GM19043 (cell line): Measurements from ENCODE around the gene RPS25.
"Not testable (repeated sequence)": the region's sequence is repeated elsewhere in the genome, so short reads cannot be mapped to it uniquely, and the experiment has no call there.

Experiments used
- ATAC-seq: cut with Tn5 transposase; IDR thresholded peaks from one replicate; pipeline ENCODE4 v1.9.1; 2021; ENCODE audit warnings: low read depth; ENCODE audit not compliant: unreplicated experiment

Gene RPS25

DNA sequence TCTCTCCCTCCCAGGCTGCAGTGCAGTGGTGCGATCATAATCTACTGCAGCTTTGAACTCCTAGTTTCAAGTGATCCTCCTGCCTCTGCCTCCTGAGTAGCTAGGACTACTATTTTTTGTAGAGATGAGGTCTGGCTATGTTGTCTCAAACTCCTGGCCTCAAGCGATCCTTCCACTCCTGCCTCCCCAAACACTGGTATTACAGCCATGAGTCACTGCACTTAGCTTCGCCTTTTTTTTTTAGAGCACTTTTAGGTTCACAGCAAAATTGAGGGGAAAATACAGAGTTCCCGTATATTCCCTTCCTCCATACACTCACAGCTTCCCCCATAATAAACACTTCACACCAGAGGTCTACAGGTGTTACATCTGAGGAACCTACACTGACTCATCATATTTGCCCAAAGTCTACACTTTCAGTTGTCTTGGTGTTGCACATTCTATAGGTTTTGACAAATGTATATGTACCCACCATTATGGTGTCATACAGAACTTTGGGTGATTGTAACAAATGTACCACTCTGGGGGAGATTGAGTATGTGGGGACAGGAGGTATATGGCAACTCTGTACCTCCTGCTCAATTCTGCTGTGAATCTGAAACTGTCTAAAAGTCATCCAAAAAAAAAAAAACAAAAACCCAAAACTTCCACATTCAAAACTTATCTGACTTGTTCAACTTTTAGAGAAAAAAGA is 23.8 kb upstream of the RPS25 start:
- ATAC-seq = no peak

DNA sequence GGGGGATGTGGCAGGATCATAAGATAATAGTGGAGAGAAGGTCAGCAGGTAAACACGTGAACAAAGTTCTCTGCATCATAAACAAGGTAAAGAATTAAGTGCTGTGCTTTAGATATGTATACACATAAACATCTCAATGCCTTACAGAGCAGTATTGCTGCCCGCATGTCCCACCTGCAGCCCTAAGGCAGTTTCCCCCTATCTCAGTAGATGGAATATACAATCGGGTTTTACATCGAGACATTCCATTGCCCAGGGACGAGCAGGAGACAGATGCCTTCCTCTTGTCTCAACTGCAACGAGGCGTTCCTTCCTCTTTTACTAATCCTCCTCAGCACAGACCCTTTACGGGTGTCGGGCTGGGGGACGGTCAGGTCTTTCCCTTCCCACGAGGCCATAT is 21.3 kb upstream of the RPS25 start:
- ATAC-seq = not testable (repeated sequence)

DNA sequence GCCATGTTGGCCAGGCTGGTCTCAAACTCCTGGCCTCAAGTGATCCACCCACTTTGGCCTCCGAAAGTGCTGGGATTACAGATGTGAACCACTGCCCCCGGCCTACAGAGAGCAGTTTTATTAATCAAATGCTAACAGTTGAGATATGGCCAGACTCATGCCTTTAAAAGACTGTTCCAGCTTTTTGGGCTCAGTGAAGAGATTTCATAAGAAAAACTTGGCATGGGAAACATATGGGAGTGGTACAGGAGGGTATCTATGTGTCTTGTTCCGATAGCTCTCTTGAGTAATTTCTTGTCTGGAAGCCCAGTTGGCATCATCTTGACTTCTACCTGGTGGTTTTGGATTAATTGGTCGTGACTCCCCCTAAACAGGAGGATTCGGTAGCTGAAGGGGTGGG is 20.7 kb upstream of the RPS25 start:
- no peak for ATAC-seq

DNA sequence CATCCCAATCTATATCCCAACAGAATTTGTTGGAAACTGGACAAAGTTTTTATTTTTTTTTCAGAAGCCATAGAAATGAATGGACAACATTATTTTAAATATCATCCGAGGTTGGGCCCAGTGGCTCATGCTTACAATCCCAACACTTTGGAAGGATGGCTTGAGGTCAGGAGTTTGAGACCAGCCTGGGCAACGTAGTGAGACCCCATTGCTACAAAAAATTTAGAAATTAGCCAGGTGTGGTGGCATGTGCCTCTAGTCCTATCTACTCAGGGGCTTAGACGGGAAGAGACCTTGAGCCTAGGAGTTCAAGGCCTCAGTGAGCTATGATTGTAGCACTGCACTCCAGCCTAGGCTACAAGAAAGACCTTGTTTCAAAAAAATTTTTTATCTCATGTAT is 16.7 kb upstream of the RPS25 start:
- ATAC-seq = no peak

DNA sequence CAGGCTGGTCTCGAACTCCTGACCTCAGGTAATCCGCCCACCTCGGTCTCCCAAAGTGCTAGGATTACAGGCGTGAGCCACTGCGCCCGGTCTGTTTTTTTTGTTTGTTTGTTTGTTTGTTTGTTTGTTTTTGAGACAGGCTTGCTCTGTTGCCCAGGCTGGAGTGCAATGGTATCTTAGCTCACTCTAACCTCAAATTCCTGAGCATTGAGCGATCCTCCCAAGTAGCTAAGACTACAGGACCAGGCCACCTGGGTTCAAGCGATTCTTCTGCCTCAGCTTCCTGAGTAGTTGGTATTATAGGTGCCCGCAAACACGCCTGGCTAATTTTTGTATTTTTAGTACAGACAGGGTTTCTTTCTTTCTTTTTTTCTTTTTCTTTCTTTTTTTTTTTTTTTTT is 15.3 kb upstream of the RPS25 start:
- ATAC-seq = not testable (repeated sequence)

DNA sequence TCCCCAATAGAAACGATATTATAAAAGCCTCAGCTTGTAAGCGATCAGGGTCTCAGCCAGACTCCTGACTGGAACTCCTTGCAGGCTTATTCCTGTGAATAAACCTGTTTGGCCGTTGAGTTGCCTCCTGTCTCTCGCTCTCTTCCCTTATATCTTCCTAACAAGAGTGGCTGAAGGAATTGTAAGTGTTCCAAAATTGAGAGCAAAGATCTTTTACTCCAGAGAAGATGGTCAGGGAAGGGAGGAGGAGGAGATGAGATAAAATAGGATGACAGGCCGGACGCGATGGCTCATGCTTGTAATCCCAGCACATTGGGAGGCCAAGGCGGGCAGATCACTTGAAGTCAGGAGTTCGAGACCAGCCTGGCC is 13.8 kb upstream of the RPS25 start:
- no peak for ATAC-seq

DNA sequence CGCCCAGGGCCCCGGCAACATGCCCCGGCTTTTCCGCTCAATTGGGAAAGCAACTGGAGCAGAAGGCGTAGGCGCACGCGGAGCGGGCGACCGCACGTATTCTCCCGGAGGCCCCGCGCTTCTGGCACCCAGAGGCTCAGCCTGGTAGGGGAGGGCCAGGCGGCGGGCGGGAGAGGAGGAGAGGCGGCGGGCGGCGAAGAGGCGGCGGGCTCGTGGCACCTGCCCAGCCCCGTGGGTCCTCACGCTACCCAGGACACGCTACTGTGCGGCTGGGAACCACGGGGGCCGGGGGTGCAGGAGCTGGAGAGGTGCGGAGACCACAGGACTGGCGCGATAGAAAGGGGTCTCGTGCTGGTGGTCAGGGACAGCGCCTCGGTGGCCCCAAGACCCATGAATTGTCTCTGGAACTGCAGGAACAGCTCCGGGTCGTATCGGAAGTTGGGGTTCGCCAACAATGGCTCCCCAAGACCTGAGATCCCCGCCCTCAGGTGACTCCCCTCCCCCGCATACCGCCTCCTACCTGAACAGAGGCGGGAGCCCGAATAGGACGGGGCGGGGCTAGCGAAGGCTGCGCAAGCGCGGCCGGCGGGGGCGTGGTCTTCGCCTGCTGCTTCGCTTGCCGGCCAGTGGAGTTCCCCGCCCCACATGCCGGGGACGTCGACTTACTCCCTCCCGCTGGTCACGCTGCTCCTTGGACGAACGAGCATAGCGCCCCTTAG is 12.3 kb upstream of the RPS25 start, which contains the start of gene SLC37A4:
SLC37A4 (minus strand) TSS at position 549 of the 719 bp plus-strand sequence.
- peak; percentile 87 for ATAC-seq

DNA sequence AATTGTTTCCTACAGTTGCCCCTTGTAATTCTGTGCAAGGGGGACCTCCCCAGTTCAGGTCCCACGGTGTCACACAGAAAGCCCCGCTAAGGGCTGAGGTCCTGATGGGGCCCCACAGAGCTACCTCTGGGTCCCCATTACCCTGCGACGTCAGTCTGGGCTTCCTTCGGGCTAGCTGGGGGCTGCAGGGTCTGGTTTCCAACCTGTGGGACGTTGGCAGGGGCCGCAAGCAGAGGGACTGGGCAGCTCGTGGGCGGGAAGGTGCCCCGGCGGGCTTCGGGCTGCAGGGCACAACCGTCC is 11.8 kb upstream of the RPS25 start:
- peak; percentile 10 for ATAC-seq

DNA sequence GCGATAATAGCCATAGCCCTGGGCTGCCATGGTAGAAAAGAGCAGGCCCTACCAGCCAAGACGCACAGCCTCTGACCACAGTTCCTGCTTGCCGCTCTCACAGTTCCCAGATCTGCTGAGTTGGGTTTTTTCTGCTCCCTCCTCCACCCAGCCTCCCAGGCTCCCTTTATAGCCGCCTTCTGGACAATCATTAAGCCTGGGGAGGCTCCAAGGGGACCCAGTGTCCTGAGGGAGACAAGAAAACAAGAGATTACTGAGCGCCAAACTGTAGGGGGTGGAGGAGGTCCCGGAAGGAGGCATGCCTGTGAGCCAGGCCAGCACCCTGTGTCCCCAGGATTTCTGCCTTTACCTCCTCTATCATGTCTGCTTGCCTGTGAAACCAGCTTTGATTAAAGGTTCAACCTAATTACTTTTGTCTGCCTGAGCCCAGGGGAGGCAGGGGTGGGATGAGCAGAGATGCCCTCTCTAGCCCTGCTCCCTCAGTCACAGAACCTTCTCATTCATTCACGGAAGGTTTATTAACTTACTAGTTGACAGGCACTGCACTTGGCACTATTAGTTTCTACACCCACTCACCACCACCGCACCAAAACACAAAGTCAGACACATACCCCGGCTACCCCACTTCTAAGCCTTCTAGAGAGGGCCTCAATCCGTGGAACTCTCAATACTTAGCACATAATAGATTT is 11.3 kb upstream of the RPS25 start:
- ATAC-seq = peak; percentile 5

DNA sequence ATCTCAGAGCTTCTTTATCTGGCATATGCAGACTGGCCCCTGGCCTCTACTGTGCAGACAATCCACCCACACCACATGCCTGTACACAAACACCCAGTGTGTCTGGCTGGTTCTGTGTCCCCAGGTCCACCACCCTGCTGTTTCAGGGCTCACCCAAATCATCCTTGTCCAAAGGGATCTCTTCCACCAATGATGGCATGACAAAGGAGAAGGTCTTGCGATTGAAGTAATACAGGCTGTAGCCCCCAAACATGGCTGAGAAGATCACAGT is 10.9 kb upstream of the RPS25 start:
- no peak for ATAC-seq

DNA sequence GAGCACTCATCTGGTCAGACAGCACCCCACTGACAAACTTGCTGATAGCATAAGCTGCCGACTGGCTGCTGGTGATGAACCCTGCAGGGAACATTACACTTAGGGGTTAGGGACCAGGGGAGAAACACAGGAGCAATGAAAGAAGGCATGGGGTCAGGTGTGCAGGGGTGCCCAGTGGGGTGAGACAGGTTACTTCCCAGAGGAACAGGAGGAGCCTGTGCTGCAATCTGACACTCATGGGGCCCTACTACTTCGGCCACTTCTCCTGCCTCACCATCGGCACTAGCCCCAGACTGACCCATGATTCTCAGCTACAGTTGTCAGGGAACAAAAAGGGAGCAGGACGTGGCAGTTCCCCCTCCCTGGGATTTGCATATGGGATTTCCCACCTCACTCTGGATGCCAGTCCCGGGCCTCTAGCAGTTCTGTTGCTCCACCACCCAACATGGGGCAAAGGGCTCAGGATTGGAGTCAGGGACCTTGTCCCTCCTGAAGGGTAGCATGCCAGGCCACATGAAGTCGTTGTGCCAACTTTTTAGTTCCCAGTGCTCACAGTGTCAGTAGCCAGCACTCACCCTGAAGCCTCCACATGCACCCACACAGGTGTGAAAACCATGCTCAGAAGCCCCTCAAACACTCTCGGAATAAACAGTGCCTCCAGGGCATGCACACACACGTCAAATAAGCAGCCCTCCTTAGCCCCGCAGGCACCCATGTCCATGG is 10.4 kb upstream of the RPS25 start:
- no peak for ATAC-seq

DNA sequence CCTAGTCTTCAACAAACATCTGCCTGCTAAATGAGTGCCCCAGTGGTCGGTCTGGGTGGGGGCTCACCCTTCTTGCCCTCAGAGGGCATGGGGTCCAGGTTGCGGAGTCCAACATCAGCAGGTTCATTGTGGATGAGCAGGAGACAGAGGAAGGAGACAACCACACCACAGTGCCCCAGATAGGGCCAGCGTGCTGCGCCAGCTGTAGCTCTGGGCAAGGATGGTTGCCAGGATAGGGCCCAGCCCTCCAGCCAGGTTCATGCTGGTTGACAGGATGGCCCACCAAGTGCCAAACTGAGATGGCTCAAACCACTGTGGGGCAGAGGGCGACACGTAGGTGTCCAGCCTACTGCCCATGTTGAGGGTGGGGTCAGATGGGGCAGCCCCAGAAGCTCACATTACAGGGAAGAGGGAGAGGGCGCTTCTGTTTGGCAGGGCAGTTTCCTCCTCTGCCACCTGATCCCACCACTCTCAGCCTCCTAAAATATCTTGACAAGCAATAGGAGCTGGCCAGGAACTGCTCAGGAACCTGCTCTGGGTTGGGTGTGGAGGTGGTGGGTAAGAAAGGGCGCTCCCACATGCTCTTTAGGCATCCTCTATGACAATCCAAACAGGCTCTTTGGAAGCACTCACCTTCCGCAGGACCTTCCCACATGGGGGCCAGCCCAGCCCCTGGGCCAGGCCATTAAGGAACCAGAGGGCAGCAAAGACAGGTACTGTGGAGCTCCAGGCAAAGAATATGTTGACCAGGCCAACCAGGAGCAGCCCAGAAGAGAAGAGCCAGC is 9.6 kb upstream of the RPS25 start:
- ATAC-seq = no peak

DNA sequence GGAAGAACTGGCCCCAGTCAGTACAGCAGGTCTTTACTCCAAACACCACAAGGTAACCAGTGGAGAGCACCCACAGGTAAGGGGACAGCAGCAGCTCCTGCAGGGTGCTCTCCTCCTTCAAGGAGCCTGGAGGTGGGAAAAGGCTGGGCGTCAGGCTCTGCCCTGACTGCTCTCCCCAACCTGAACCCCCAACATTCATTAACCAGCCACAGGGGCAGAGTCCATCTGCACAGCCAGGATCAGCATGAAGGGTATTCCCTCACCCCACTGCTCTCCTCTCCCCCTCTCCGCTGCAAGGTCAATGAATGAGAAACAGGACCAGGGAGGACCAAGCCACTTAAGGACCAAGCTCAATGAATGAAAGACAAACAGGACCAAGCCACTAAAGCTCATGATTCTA is 8.8 kb upstream of the RPS25 start:
- ATAC-seq = no peak

DNA sequence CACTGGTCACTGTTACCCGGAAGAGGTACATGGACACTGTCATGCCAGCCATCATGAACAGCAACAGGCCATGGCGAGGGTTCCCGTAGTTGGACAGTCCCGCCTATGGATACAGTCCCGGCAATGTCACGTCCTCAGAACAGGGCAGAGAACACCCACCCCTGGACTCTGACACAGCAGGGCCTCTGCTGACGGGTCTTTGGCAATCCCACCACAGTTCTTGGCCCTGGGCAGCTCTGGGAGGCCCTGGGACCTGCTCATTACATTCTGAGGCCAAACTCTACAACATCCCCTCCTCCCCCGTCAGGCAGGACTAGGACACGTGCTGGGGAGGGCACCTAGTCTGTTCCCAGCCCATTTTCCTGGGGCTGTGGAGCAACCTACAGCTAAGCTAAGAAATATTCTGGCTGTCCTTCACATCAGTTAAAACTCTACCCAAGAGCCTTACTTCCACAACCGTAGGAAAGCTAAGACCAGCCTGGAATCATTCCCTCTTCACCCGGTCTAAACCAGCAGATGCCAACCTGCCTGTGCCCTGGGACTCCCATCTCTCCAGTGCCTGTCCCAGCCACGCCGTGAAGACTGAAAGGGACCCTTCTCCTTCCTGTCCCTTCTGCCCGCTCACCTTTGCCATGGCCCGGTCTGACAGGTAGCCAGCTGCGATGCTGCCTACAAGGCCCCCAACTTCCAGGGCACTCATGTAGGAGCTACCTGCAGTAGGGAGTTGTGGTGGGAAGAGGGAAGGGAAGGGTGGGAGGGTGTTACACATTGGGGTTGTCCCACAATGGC is 8.0 kb upstream of the RPS25 start:
- no peak for ATAC-seq

DNA sequence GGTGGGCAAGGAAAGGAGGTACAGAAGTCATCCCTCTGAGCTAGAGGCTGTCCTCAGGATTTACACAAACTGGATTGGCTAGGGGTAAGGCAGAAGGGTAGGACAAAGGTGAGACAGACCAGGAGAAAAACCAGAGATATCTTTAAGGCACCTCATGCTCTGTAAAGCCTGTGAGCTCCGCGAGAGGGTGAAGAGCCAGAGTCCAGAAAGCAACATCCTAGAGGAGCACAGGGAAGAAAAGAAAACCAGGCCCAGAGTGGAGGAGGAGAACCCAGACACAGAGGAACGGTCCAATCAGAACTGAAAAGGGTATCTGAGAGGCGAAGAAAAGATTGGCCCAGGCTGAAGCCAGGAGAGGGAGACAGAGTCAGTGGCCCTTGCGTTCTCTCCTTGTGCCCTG is 7.4 kb upstream of the RPS25 start:
- ATAC-seq = no peak

DNA sequence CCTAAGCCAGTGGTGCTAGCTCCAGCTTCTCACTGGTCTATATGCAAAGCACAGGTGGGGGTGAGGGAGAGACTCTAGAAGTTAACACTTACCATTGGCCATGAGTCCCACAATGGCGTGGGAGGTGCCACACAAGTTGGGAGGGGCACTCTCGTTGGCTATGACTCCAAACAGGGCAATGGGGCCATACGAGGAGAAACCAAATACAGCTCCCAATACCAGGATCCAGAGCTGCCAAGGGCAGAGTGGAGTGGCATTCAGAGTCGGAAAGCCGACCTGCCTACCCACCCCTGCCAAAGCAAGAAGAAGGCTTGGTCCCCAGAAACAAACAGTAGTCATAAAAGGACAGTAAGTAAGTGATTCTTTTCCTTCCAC is 6.9 kb upstream of the RPS25 start:
- ATAC-seq = no peak

DNA sequence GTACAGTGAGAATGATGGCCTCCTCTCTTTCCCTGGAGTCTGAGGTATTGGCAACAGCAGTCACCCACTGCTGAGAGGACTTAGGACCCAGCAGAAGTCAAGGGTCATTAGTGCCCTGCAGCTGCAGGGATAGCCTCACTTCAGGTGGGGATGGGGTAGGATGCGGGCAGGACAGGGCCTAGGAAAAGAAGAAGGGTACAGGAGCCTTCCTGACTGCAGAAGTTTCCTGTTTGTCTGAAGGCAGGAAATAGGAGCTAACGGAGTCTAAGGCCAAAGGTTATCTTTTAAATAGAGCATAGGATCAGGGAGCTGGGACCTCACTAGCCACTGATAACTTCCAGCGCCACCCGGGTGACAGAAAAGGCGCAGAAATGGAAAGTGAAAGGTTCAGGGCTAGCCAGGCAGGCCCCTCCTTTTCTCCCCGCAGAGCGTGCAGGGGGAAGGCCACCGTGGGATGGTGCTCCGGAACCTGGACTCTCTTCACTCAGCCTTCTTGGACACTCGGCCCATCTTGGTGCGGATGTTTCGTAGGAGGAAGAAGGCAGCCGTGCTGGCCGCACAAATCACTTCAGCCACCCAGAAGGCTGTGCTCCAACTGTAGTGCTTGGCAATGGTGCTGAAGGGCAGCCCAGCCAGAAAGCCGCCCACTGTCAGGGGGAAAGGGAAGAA is 6.4 kb upstream of the RPS25 start:
- no peak for ATAC-seq

DNA sequence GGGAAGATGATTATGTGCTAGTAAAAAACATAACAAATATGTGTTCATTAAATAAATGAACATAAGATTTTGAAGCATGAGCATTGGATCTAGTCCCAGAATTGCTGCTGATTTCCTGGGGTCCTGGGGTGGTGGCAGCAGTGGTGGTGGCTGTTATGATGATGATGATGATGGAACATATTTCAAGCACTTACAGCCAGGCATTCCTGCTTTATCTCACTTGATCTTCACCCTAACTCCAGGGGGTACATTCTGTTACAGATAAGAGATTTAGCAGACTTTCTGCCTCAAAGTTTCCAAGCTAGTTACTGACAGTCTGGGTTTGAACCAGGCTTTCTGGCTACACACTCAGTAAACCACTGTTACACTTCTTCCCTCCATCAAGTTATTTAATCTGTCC is 5.6 kb upstream of the RPS25 start:
- ATAC-seq = no peak

DNA sequence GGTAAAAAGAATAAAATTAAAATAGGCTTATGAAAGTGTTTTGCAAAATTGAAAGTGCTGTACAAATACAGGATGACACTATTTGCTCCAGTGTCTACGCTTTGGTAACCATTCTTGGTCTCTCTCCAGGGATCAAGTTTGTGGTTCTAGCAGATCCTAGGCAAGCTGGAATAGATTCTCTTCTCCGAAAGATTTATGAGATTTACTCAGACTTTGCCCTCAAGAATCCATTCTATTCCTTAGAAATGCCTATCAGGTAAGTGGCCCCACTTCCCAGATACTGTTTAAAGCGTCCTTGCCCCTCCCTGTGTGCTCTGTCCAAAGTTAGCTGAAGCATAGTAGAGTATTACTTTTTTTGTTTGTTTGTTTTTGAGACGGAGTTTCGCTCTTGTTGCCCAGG is 3.5 kb upstream of the RPS25 start:
- no peak for ATAC-seq

DNA sequence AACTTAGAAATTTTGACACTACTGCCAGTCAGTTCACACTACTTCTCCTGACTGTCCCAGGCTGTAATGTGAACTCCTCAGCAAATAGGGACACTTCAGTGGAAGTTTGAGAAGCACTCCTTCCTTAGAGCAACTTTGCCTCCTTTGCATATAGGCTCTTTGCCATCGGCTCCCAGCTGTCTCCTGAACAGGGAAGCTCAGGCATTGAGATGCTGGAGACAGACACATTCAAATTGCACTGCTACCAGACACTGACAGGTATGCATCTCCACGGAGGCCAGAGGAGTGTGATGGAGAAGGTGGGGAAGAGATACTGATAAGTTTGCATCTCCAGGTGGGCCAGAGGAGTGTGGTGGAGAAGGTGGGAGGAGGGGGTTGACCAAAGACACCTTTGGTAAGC is 1.9 kb upstream of the RPS25 start:
- ATAC-seq = no peak
